BJ (cell line): Measurements from ENCODE around the gene IRF6. TPM values are rescaled to one million over a fixed set of nuclear protein-coding genes. Genes with fewer than 3 reads are reported as not detected.

Source experiments
- CTCF ChIA-PET: fragments of 350-600 bp; formaldehyde crosslinking; extraction: SDS; loops from one replicate; lab custom pipeline; 2021; ENCODE audit warnings: antibody characterized with exemption, inconsistent platforms; lab: Yijun Ruan, JAX
- POLR2A ChIA-PET: fragments of 300-600 bp; sonication (Branson Sonifier 250); formaldehyde crosslinking; extraction: SDS; loops from one replicate; lab custom pipeline; 2021; ENCODE audit warnings: antibody characterized with exemption; lab: Charles Lee
- DNase-seq: peaks from one replicate; pipeline ENCODE4 v3.0.0-alpha.2; 2011; ENCODE audit warnings: low read depth
- H3K27me3 ChIP-seq: 2 replicates; pipeline ENCODE4 v1.6.0; 2011; ENCODE audit warnings: low read length; ENCODE audit not compliant: control insufficient read depth, insufficient read depth
- H3K36me3 ChIP-seq: 2 replicates; pipeline ENCODE4 v1.5.1; 2011; ENCODE audit warnings: low read length; ENCODE audit not compliant: control insufficient read depth, insufficient read depth
- H3K4me3 ChIP-seq: 2 replicates; pipeline ENCODE4 v1.5.1; 2011; ENCODE audit warnings: low read depth, mild to moderate bottlenecking, control low read depth, low read length
- CTCF ChIP-seq: IDR thresholded peaks from 2 replicates; pipeline ENCODE4 v1.5.1; 2011; ENCODE audit warnings: low read depth, mild to moderate bottlenecking, control low read depth, inconsistent platforms, low read length, moderate library complexity; ENCODE audit not compliant: insufficient read depth
- polyA plus RNA-seq: library from polyadenylated mRNA; depleted of rRNA; stranded (reverse); fragments of >200 nt; gene quantifications from 2 replicates; pipeline ENCODE4 v1.2.3, GENCODE V29; 2011

The IRF6 gene
- polyA plus RNA-seq, 1 experiment = 1.7 TPM

- TF ChIP-seq CTCF = no peak
- no peak overlapping the region for H3K4me3 ChIP-seq
- CTCF ChIA-PET = interaction anchor here (2.6 kb wide), 1 partner anchor 10 kb away, joined by 9 read pairs; the partner anchor contains the start of gene UTP25
- no peak for DNase-seq
- H3K27me3 ChIP-seq = no peaks in the 10 kb centered on the region
- no peaks in the 10 kb centered on the region for H3K36me3 ChIP-seq
- POLR2A ChIA-PET = no interaction called here
Observed at GRCh38 chr1:209816923-209817322, 11.0 kb upstream of the IRF6 start.

- DNase-seq = no peak
- CTCF ChIA-PET = interaction anchor here (0.6 to 1.1 kb wide), 5 partner anchors 8 to 44 kb away, joined by 3 to 4 read pairs (median 3); no protein-coding TSS in a partner anchor
- POLR2A ChIA-PET = no interaction called here
- H3K27me3 ChIP-seq = no peaks in the 10 kb centered on the region
- no peak overlapping the region for H3K4me3 ChIP-seq
- TF ChIP-seq CTCF = no peak
- no peaks in the 10 kb centered on the region for H3K36me3 ChIP-seq
Observed at GRCh38 chr1:209815931-209816341, 10.0 kb upstream of the IRF6 start.

- POLR2A ChIA-PET = no interaction called here
- Histone ChIP-seq H3K4me3 (no peak overlapping the region), H3K36me3 (no peaks in the 10 kb centered on the region), H3K27me3 (no peaks in the 10 kb centered on the region)
- DNase-seq = no peak
- CTCF ChIA-PET = interaction anchor here (0.5 to 1.4 kb wide), 7 partner anchors 9 to 1785 kb away, joined by 3 to 4 read pairs (median 3); no protein-coding TSS in a partner anchor
- TF ChIP-seq CTCF = no peak
Observed at GRCh38 chr1:209815490-209815889, 9.5 kb upstream of the IRF6 start.

GRCh38 chr1:209813902-209814301, 8.0 kb upstream of the IRF6 start:
- no peak for DNase-seq
- CTCF ChIA-PET = interaction anchor here (1.4 to 3.5 kb wide), 2 partner anchors 8 to 175 kb away, joined by 3 to 27 read pairs; no protein-coding TSS in a partner anchor
- Histone ChIP-seq H3K27me3 (no peaks in the 10 kb centered on the region), H3K36me3 (no peaks in the 10 kb centered on the region), H3K4me3 (no peak overlapping the region)
- POLR2A ChIA-PET = no interaction called here
- TF ChIP-seq CTCF = no peak

GRCh38 chr1:209810783-209811182, 4.8 kb upstream of the IRF6 start:
- ChIA-PET CTCF (interaction anchor here (0.6 to 2.7 kb wide), 6 partner anchors 12 to 234 kb away, joined by 3 to 21 read pairs (median 3); partner anchors contain the start of gene UTP25), POLR2A (no interaction called here)
- Histone ChIP-seq H3K36me3 (no peaks in the 10 kb centered on the region), H3K27me3 (no peaks in the 10 kb centered on the region), H3K4me3 (no peak overlapping the region)
- TF ChIP-seq CTCF = no peak
- no peak for DNase-seq
